HG03378 (cell line): ENCODE results near the gene STK32C.
"Not testable (repeated sequence)": the region's sequence is repeated elsewhere in the genome, so short reads cannot be mapped to it uniquely, and the experiment has no call there.

Experiments
- ATAC-seq: cut with Tn5 transposase; IDR thresholded peaks from one replicate; pipeline ENCODE4 v1.9.1; 2021; ENCODE audit warnings: mild to moderate bottlenecking, moderate library complexity; ENCODE audit not compliant: unreplicated experiment

Gene STK32C

DNA sequence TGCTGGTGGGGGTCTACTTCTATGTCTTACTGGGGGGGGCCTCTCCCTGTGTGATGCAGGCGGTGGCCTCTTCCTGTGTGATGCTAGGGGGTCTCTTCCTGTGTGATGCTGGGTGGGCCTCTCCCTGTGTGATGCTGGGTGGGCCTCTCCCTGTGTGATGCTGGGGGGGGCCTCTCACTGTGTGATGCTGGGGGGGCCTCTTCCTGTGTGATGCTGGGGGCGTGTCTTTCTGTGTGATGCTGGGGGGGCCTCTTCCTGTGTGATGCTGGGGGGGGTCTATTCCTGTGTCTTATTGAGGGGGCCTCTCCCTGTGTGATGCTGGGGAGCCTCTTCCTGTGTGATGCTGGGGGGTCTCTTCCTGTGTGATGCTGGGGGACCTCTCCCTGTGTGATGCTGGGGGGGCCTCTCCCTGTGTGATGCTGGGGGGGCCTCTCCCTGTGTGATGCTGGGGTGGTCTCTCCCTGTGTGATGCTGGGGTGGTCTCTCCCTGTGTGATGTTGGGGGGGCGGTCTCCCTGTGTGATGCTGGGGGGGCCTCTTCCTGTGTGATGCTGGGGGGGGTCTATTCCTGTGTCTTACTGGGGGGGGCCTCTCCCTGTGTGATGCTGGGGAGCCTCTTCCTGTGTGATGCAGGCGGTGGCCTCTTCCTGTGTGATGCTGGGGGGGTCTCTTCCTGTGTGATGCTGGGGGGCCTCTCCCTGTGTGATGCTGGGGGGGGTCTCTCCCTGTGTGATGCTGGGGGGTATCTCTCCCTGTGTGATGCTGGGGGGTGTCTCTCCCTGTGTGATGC is 146.7 kb downstream of the STK32C start:
- ATAC-seq = not testable (repeated sequence)

DNA sequence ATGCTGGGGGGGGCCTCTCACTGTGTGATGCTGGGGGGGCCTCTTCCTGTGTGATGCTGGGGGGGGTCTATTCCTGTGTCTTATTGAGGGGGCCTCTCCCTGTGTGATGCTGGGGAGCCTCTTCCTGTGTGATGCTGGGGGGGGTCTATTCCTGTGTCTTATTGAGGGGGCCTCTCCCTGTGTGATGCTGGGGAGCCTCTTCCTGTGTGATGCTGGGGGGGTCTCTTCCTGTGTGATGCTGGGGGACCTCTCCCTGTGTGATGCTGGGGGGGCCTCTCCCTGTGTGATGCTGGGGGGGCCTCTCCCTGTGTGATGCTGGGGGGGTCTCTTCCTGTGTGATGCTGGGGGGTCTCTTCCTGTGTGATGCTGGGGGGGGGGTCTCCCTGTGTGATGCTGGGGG is 147.5 kb downstream of the STK32C start:
- ATAC-seq = not testable (repeated sequence)

DNA sequence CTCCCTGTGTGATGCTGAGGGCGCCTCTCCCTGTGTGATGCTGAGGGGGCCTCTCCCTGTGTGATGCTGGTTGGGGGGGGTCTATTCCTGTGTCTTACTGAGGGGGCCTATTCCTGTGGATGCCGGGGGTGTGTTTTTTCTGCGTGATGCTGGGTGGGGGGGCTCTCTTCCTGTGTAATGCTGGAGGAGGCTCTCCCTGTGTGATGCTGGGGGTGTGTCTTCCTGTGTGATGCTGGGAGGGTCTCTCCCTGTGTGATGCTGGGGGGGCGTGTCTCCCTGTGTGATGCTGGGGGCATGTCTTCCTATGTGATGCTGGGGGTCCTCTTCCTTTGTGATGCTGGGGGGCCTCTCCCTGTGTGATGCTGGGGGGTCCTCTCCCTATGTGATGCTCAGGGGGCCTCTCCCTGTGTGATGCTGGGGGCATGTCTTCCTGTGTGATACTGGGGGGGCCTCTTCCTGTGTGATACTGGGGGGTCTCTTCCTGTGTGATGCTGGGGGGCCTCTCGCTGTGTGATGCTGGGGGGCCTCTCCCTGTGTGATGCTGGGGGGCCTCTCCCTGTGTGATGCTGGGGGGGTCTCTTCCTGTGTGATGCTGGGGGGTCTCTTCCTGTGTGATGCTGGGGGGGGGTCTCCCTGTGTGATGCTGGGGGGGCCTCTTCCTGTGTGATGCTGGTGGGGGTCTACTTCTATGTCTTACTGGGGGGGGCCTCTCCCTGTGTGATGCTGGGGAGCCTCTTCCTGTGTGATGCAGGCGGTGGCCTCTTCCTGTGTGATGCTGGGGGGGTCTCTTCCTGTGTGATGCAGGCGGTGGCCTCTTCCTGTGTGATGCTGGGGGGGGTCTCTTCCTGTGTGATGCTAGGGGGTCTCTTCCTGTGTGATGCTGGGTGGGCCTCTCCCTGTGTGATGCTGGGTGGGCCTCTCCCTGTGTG is 148.2 kb downstream of the STK32C start:
- not testable (repeated sequence) for ATAC-seq

- ATAC-seq = no peak
Measured at GRCh38 chr10:132158823-132159222, 148.9 kb downstream of the STK32C start.

- no peak for ATAC-seq
Measured at GRCh38 chr10:132158122-132158741, 149.5 kb downstream of the STK32C start.
